GM23338 (cell line): Measurements from ENCODE around the gene NR2E3. TPM values are rescaled to one million over a fixed set of nuclear protein-coding genes. Genes with fewer than 3 reads are reported as not detected.

Experiments used
- ATAC-seq: fragments of 200-7000 bp; cut with Tn5 transposase; 3 replicates; pipeline ENCODE4 v1.9.1; 2020
- DNase-seq: peaks from one replicate; pipeline ENCODE4 v3.0.0-alpha.2; 2015; ENCODE audit warnings: low spot score
- H2AFZ ChIP-seq: fragments of 200-600 bp; sonication (generic); 2 replicates; pipeline ENCODE4 v1.8.0; 2016; ENCODE audit warnings: antibody characterized with exemption, mild to moderate bottlenecking, moderate library complexity
- H3F3A ChIP-seq: fragments of 200-600 bp; sonication (generic); replicated peaks from 2 replicates; pipeline ENCODE4 v1.8.0; 2017; ENCODE audit warnings: antibody characterized with exemption, mixed run types, low read depth
- H3K27ac ChIP-seq: fragments of 200-600 bp; sonication (generic); 2 replicates; pipeline ENCODE4 v1.6.1; 2016; ENCODE audit warnings: low read depth
- H3K27me3 ChIP-seq: fragments of 200-600 bp; sonication (generic); 2 replicates; pipeline ENCODE4 v1.8.0; 2016; ENCODE audit warnings: mild to moderate bottlenecking, mixed run types, moderate library complexity; ENCODE audit not compliant: insufficient read depth
- H3K36me3 ChIP-seq: fragments of 200-600 bp; sonication (generic); 2 replicates; pipeline ENCODE4 v1.8.0; 2016; ENCODE audit warnings: mild to moderate bottlenecking; ENCODE audit not compliant: insufficient read depth
- H3K4me1 ChIP-seq: fragments of 200-600 bp; sonication (generic); 2 replicates; pipeline ENCODE4 v1.8.0; 2016; ENCODE audit warnings: mild to moderate bottlenecking, moderate library complexity; ENCODE audit not compliant: insufficient read depth
- H3K4me2 ChIP-seq: fragments of 200-600 bp; sonication (generic); 2 replicates; pipeline ENCODE4 v1.7.1; 2017; ENCODE audit warnings: mixed run types
- H3K4me3 ChIP-seq: fragments of 200-600 bp; sonication (generic); 2 replicates; pipeline ENCODE4 v1.6.1; 2016; ENCODE audit warnings: mixed run types
- H3K79me2 ChIP-seq: fragments of 200-600 bp; sonication (generic); replicated peaks from 2 replicates; pipeline ENCODE4 v1.8.0; 2017; ENCODE audit warnings: mild to moderate bottlenecking; ENCODE audit not compliant: insufficient read depth
- H3K9me2 ChIP-seq: fragments of 200-600 bp; sonication (generic); 2 replicates; pipeline ENCODE4 v1.8.0; 2017; ENCODE audit not compliant: insufficient read depth
- H4K20me1 ChIP-seq: fragments of 200-600 bp; sonication (generic); replicated peaks from 2 replicates; pipeline ENCODE4 v1.8.0; 2017; ENCODE audit warnings: mild to moderate bottlenecking; ENCODE audit not compliant: insufficient read depth
- H3K27ac Mint-ChIP-seq: 2 replicates; pipeline ENCODE4 v1.8.0; 2020; ENCODE audit warnings: inconsistent platforms, mild to moderate bottlenecking, moderate library complexity, mixed read lengths
- H3K27me3 Mint-ChIP-seq: 3 replicates; pipeline ENCODE4 v1.8.0; 2022; ENCODE audit warnings: low read depth, mild to moderate bottlenecking, moderate library complexity, mixed read lengths, inconsistent platforms; ENCODE audit not compliant: insufficient read depth, poor library complexity
- H3K36me3 Mint-ChIP-seq: 3 replicates; pipeline ENCODE4 v1.8.0; 2021; ENCODE audit warnings: low read depth, mild to moderate bottlenecking, inconsistent platforms, moderate library complexity, mixed read lengths
- H3K4me1 Mint-ChIP-seq: 3 replicates; pipeline ENCODE4 v1.8.0; 2020; ENCODE audit warnings: mild to moderate bottlenecking, inconsistent platforms, mixed read lengths
- H3K4me3 Mint-ChIP-seq: 3 replicates; pipeline ENCODE4 v1.8.0; 2021; ENCODE audit warnings: moderate library complexity, mild to moderate bottlenecking, inconsistent platforms, mixed read lengths
- H3K9me3 Mint-ChIP-seq: 3 replicates; pipeline ENCODE4 v1.8.0; 2020; ENCODE audit warnings: moderate library complexity, mild to moderate bottlenecking, inconsistent platforms, mixed read lengths
- CREB1 ChIP-seq: fragments of 250-450 bp; sonication (Bioruptor Pico); IDR thresholded peaks from 2 replicates; pipeline ENCODE4 v1.5.0; 2020; ENCODE audit warnings: low read depth, mild to moderate bottlenecking, moderate library complexity
- EZH2 ChIP-seq: fragments of 200-600 bp; sonication (generic); IDR thresholded peaks from one replicate; pipeline ENCODE4 v1.8.0; 2017; ENCODE audit warnings: antibody characterized with exemption, mild to moderate bottlenecking, low read depth; ENCODE audit not compliant: unreplicated experiment
- EZH2phosphoT487 ChIP-seq: fragments of 200-600 bp; sonication (generic); IDR thresholded peaks from one replicate; pipeline ENCODE4 v1.8.1; 2018; ENCODE audit warnings: antibody characterized with exemption; ENCODE audit not compliant: unreplicated experiment
- JUNB ChIP-seq: IDR thresholded peaks from one replicate; pipeline ENCODE4 v1.6.1; 2016; ENCODE audit warnings: antibody characterized with exemption; ENCODE audit not compliant: unreplicated experiment
- NANOG ChIP-seq: IDR thresholded peaks from 2 replicates; pipeline ENCODE4 v1.6.1; 2016; ENCODE audit warnings: antibody characterized with exemption, borderline replicate concordance
- POLR2AphosphoS5 ChIP-seq: IDR thresholded peaks from 2 replicates; pipeline ENCODE4 v1.6.1; 2016; ENCODE audit warnings: antibody characterized with exemption, low read depth
- STAT1 ChIP-seq: IDR thresholded peaks from one replicate; pipeline ENCODE4 v1.6.1; 2016; ENCODE audit warnings: antibody characterized with exemption; ENCODE audit not compliant: unreplicated experiment
- ZNF114 ChIP-seq: fragments of 250-450 bp; sonication (Bioruptor Pico); IDR thresholded peaks from 2 replicates; pipeline ENCODE4 v1.5.0; 2020; ENCODE audit warnings: mild to moderate bottlenecking, moderate library complexity
- ZNF331 ChIP-seq: fragments of 250-450 bp; sonication (Bioruptor Pico); IDR thresholded peaks from 2 replicates; pipeline ENCODE4 v1.5.0; 2020; ENCODE audit warnings: low read depth, mild to moderate bottlenecking, moderate library complexity
- polyA plus RNA-seq: library from polyadenylated mRNA; unstranded; fragments of >200 nt; fragmentation: Nextera tagmentation; extraction: Ambion mirVana; gene quantifications from 2 replicates; pipeline ENCODE4 v1.2.1, GENCODE V29; 2016
- total RNA-seq: library from RNA; depleted of rRNA; stranded (reverse); fragments of >200 nt; shearing (Covaris generic); gene quantifications from 2 replicates; pipeline ENCODE4 v1.2.3, GENCODE V29; 2014
- TF ChIP-seq, protein P1 (sequence below): IDR thresholded peaks from one replicate; pipeline ENCODE4 v1.6.1; 2018; ENCODE audit warnings: antibody characterized with exemption; ENCODE audit not compliant: unreplicated experiment
- TF ChIP-seq, protein P2 (sequence below), 2 experiments: fragments of 200-600 bp in 1 of 2; sonication (generic) in 1 of 2; conservative IDR thresholded peaks; 2 replicates each; pipeline versions ENCODE4 v1.5.1 to v1.6.1; 2016 to 2017; ENCODE audit warnings: antibody characterized with exemption in 2 of 2, low read depth in 2 of 2, mild to moderate bottlenecking in 2 of 2, moderate library complexity in 1 of 2
- TF ChIP-seq, protein P3 (sequence below): IDR thresholded peaks from 2 replicates; pipeline ENCODE4 v1.6.1; 2016; ENCODE audit warnings: antibody characterized with exemption
- TF ChIP-seq, protein P4 (sequence below): fragments of 250-450 bp; sonication (Bioruptor Pico); IDR thresholded peaks from 2 replicates; pipeline ENCODE4 v1.5.0; 2020; ENCODE audit warnings: mild to moderate bottlenecking, moderate library complexity

The NR2E3 gene
- total and polyA plus RNA-seq, 2 experiments from 2014 or later = 1.3 to 1.4 TPM

DNA sequence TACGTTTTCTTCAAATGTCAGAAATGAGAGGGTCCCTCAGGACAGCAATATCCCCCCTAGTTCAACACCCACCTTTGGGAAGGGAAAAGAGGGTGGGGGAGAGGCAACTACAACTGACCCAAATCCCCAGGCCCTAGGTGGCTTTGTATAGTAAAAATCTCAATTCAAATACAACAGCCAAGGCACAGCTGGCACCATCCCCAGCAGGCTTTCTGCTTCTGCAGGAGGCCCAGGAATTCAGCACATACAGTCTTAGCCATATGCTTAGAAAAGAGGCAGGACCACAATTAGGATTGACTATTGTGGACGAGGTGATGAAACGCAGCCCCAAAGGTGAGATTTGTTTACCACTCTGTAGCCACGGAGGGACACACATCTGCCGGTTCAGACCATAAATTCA lies 15.8 kb downstream of the NR2E3 start:
- Histone ChIP-seq H3K4me1 (peaks cover 12% of the 10 kb centered on the region; the same call in 1 of the 2 replicates), H3F3A (no peaks in the 10 kb centered on the region), H3K36me3 (peaks cover 4% of the 10 kb centered on the region; the same call in 1 of the 2 replicates), H3K4me3 (no peak overlapping the region), H3K27me3 (no peaks in the 10 kb centered on the region), H4K20me1 (no peaks in the 10 kb centered on the region), H3K79me2 (no peaks in the 10 kb centered on the region), H3K27ac (no peak overlapping the region), H3K4me2 (no peak overlapping the region), H3K9me2 (no peaks in the 10 kb centered on the region; the same call in 1 of the 2 replicates), H2AFZ (no peak overlapping the region)
- Mint-ChIP-seq H3K9me3 (peaks cover 13% of the 10 kb centered on the region; the same call in 2 of the 3 replicates), H3K4me1 (peaks cover 19% of the 10 kb centered on the region), H3K36me3 (peaks cover 22% of the 10 kb centered on the region), H3K27ac (no peak overlapping the region), H3K27me3 (peaks cover 2% of the 10 kb centered on the region), H3K4me3 (no peak overlapping the region)
- TF ChIP-seq POLR2AphosphoS5 (no peak), ZNF331 (CRISPR knock-in tag) (no peak), EZH2 (no peak), JUNB (no peak), CREB1 (no peak), EZH2phosphoT487 (no peak), STAT1 (no peak), ZNF114 (no peak), NANOG (no peak)
- TF ChIP-seq, protein P1, sequence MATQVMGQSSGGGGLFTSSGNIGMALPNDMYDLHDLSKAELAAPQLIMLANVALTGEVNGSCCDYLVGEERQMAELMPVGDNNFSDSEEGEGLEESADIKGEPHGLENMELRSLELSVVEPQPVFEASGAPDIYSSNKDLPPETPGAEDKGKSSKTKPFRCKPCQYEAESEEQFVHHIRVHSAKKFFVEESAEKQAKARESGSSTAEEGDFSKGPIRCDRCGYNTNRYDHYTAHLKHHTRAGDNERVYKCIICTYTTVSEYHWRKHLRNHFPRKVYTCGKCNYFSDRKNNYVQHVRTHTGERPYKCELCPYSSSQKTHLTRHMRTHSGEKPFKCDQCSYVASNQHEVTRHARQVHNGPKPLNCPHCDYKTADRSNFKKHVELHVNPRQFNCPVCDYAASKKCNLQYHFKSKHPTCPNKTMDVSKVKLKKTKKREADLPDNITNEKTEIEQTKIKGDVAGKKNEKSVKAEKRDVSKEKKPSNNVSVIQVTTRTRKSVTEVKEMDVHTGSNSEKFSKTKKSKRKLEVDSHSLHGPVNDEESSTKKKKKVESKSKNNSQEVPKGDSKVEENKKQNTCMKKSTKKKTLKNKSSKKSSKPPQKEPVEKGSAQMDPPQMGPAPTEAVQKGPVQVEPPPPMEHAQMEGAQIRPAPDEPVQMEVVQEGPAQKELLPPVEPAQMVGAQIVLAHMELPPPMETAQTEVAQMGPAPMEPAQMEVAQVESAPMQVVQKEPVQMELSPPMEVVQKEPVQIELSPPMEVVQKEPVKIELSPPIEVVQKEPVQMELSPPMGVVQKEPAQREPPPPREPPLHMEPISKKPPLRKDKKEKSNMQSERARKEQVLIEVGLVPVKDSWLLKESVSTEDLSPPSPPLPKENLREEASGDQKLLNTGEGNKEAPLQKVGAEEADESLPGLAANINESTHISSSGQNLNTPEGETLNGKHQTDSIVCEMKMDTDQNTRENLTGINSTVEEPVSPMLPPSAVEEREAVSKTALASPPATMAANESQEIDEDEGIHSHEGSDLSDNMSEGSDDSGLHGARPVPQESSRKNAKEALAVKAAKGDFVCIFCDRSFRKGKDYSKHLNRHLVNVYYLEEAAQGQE = no peak
- TF ChIP-seq, protein P2, sequence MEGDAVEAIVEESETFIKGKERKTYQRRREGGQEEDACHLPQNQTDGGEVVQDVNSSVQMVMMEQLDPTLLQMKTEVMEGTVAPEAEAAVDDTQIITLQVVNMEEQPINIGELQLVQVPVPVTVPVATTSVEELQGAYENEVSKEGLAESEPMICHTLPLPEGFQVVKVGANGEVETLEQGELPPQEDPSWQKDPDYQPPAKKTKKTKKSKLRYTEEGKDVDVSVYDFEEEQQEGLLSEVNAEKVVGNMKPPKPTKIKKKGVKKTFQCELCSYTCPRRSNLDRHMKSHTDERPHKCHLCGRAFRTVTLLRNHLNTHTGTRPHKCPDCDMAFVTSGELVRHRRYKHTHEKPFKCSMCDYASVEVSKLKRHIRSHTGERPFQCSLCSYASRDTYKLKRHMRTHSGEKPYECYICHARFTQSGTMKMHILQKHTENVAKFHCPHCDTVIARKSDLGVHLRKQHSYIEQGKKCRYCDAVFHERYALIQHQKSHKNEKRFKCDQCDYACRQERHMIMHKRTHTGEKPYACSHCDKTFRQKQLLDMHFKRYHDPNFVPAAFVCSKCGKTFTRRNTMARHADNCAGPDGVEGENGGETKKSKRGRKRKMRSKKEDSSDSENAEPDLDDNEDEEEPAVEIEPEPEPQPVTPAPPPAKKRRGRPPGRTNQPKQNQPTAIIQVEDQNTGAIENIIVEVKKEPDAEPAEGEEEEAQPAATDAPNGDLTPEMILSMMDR (conservative IDR thresholded peaks at IDR 0.05; ENCODE audit: low read depth in 2 of 2) = no peak
- TF ChIP-seq, protein P3, sequence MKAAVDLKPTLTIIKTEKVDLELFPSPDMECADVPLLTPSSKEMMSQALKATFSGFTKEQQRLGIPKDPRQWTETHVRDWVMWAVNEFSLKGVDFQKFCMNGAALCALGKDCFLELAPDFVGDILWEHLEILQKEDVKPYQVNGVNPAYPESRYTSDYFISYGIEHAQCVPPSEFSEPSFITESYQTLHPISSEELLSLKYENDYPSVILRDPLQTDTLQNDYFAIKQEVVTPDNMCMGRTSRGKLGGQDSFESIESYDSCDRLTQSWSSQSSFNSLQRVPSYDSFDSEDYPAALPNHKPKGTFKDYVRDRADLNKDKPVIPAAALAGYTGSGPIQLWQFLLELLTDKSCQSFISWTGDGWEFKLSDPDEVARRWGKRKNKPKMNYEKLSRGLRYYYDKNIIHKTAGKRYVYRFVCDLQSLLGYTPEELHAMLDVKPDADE = no peak
- TF ChIP-seq, protein P4, sequence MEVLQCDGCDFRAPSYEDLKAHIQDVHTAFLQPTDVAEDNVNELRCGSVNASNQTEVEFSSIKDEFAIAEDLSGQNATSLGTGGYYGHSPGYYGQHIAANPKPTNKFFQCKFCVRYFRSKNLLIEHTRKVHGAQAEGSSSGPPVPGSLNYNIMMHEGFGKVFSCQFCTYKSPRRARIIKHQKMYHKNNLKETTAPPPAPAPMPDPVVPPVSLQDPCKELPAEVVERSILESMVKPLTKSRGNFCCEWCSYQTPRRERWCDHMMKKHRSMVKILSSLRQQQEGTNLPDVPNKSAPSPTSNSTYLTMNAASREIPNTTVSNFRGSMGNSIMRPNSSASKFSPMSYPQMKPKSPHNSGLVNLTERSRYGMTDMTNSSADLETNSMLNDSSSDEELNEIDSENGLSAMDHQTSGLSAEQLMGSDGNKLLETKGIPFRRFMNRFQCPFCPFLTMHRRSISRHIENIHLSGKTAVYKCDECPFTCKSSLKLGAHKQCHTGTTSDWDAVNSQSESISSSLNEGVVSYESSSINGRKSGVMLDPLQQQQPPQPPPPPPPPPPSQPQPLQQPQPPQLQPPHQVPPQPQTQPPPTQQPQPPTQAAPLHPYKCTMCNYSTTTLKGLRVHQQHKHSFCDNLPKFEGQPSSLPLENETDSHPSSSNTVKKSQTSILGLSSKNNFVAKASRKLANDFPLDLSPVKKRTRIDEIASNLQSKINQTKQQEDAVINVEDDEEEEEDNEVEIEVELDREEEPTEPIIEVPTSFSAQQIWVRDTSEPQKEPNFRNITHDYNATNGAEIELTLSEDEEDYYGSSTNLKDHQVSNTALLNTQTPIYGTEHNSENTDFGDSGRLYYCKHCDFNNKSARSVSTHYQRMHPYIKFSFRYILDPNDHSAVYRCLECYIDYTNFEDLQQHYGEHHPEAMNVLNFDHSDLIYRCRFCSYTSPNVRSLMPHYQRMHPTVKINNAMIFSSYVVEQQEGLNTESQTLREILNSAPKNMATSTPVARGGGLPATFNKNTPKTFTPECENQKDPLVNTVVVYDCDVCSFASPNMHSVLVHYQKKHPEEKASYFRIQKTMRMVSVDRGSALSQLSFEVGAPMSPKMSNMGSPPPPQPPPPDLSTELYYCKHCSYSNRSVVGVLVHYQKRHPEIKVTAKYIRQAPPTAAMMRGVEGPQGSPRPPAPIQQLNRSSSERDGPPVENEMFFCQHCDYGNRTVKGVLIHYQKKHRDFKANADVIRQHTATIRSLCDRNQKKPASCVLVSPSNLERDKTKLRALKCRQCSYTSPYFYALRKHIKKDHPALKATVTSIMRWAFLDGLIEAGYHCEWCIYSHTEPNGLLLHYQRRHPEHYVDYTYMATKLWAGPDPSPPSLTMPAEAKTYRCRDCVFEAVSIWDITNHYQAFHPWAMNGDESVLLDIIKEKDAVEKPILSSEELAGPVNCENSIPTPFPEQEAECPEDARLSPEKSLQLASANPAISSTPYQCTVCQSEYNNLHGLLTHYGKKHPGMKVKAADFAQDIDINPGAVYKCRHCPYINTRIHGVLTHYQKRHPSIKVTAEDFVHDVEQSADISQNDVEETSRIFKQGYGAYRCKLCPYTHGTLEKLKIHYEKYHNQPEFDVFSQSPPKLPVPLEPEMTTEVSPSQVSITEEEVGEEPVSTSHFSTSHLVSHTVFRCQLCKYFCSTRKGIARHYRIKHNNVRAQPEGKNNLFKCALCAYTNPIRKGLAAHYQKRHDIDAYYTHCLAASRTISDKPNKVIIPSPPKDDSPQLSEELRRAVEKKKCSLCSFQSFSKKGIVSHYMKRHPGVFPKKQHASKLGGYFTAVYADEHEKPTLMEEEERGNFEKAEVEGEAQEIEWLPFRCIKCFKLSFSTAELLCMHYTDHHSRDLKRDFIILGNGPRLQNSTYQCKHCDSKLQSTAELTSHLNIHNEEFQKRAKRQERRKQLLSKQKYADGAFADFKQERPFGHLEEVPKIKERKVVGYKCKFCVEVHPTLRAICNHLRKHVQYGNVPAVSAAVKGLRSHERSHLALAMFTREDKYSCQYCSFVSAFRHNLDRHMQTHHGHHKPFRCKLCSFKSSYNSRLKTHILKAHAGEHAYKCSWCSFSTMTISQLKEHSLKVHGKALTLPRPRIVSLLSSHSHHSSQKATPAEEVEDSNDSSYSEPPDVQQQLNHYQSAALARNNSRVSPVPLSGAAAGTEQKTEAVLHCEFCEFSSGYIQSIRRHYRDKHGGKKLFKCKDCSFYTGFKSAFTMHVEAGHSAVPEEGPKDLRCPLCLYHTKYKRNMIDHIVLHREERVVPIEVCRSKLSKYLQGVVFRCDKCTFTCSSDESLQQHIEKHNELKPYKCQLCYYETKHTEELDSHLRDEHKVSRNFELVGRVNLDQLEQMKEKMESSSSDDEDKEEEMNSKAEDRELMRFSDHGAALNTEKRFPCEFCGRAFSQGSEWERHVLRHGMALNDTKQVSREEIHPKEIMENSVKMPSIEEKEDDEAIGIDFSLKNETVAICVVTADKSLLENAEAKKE (CRISPR knock-in tag) = no peak
- DNase-seq (peak; percentile 17), ATAC-seq (peak; percentile 94)
